Measurements from ENCODE around the gene ROR2. TPM values are rescaled to one million over a fixed set of nuclear protein-coding genes. Genes with fewer than 3 reads are reported as not detected.

ROR2 gene
- total and polyA plus RNA-seq, 2 of the 8 experiments (the other 6 are each of a cell fraction or from before 2014, with no cell fraction given): 2.7 to 4.3 TPM

GRCh38 chr9:91768507-91768906, 181.5 kb downstream of the ROR2 start:
- no peak overlapping the region for H2AK5ac ChIP-seq (ENCODE audit: low read depth, low read length)
- no peak overlapping the region for H3K4ac ChIP-seq (replicated peaks; ENCODE audit: insufficient read length, low read depth, low read length)
- no peaks in the 10 kb centered on the region for H3K36me3 ChIP-seq (ENCODE audit: control insufficient read depth in 2 of 4, insufficient read depth in 4 of 4, low read length in 3 of 4)
- no peaks in the 10 kb centered on the region for H3K27me3 ChIP-seq (replicated peaks in 1 of 4; ENCODE audit: control insufficient read depth in 3 of 4, extremely low read depth in 1 of 4, insufficient read depth in 3 of 4, low read length in 3 of 4)
- H2BK12ac ChIP-seq (ENCODE audit: low read depth, low read length): no peak overlapping the region
- H3K79me1 ChIP-seq (ENCODE audit: low read depth, low read length): no peaks in the 10 kb centered on the region
- no peak overlapping the region for H3K56ac ChIP-seq (replicated peaks; ENCODE audit: insufficient read length, low read depth, low read length)
- 0 out of 4 replicates have a peak, but pooled peaks cover 0 to 4% of the 10 kb centered on the region in 2 experiments for H3K9me3 ChIP-seq (ENCODE audit: insufficient read depth in 2 of 2, low read depth in 1 of 2, low read length in 1 of 2)
- H3K9ac ChIP-seq (replicated peaks in 1 of 4; ENCODE audit: extremely low read depth in 1 of 4, low read depth in 3 of 4, low read length in 3 of 4): no peak overlapping the region
- H4K20me1 ChIP-seq (replicated peaks in 1 of 2; ENCODE audit: control insufficient read depth in 1 of 2, insufficient read depth in 2 of 2, low read length in 2 of 2): no peaks in the 10 kb centered on the region
- H2AFZ ChIP-seq (ENCODE audit: low read length): no peak overlapping the region
- H2BK120ac ChIP-seq (replicated peaks; ENCODE audit: low read depth, low read length): no peak overlapping the region
- H4K5ac ChIP-seq (ENCODE audit: insufficient read length, low read depth, low read length): no peak overlapping the region
- H3K27ac ChIP-seq (ENCODE audit: low read depth, low read length): no peak overlapping the region
- H3K4me2 ChIP-seq (ENCODE audit: insufficient read depth in 1 of 2, low read depth in 2 of 2, low read length in 2 of 2): no peak overlapping the region
- ChIA-PET CTCF (ENCODE audit: partially characterized antibody) (interaction anchor here (1.0 to 4.1 kb wide), 4 partner anchors 10 to 182 kb away, joined by 4 to 32 read pairs (median 6); partner anchors contain the start of gene ROR2), POLR2A (ENCODE audit: partially characterized antibody) (no interaction called here)
- 0 out of 7 replicates have a peak, but pooled peaks cover 0 to under 1% (median 0%) of the 10 kb centered on the region in 4 experiments for H3K4me1 ChIP-seq (replicated peaks in 1 of 4; ENCODE audit: control insufficient read depth in 3 of 4, insufficient read depth in 4 of 4, low read length in 3 of 4)
- no peak overlapping the region for H2BK20ac ChIP-seq (ENCODE audit: low read length)
- FAIRE-seq (no peak), DNase-seq (ENCODE audit: low read depth in 1 of 2, low spot score in 2 of 2) (no peak)
- H3K79me2 ChIP-seq (ENCODE audit: control insufficient read depth in 1 of 2, insufficient read depth in 2 of 2, low read length in 2 of 2): no peaks in the 10 kb centered on the region
- no peaks in the 10 kb centered on the region for H3K23me2 ChIP-seq (ENCODE audit: low read depth, low read length)
- H3K4me3 ChIP-seq (ENCODE audit: extremely low read depth in 1 of 4, insufficient read depth in 2 of 4, low read depth in 3 of 4, low read length in 4 of 4): no peak overlapping the region
- H4K91ac ChIP-seq (replicated peaks; ENCODE audit: insufficient read length, low read length): no peak overlapping the region
- H2BK5ac ChIP-seq (ENCODE audit: low read depth, low read length): no peak overlapping the region
- no peak overlapping the region for H3K18ac ChIP-seq (ENCODE audit: extremely low read depth, low read length)
- no peak overlapping the region for H2BK15ac ChIP-seq (ENCODE audit: low read length)
- 86% methylated on average over 14 of the region's 15 CpGs; no CpG with 5 or more reads in 1 of the 2 experiments for WGBS, 2 experiments (ENCODE audit: extremely low coverage in 1 of 2, insufficient coverage in 1 of 2, insufficient read length in 1 of 2, insufficient replicate concordance in 2 of 2, low coverage in 1 of 2, low lambda C conversion rate in 2 of 2, missing lambda C conversion rate in 1 of 2)
- no peak overlapping the region for H3K23ac ChIP-seq (ENCODE audit: insufficient read length)
- H3K14ac ChIP-seq (ENCODE audit: insufficient read length): no peak overlapping the region
- H4K8ac ChIP-seq (ENCODE audit: extremely low read depth, insufficient read depth, low read length): no peak overlapping the region
- TF ChIP-seq CBX8 (IDR thresholded peaks at IDR 0.05; ENCODE audit: borderline replicate concordance, low read depth, low read length): no peak
- no peak for TF ChIP-seq CEBPB (IDR thresholded peaks at IDR 0.05; ENCODE audit: low read depth, low read length)
- no peak for TF ChIP-seq RNF2 (IDR thresholded peaks at IDR 0.05; ENCODE audit: borderline replicate concordance, low read depth, low read length, missing control alignments, poor library complexity, severe bottlenecking)
- no peak for TF ChIP-seq POLR2A (IDR thresholded peaks at IDR 0.05; ENCODE audit: control extremely low read depth in 1 of 2, low read depth in 2 of 2, low read length in 2 of 2)
- TF ChIP-seq SP1 (IDR thresholded peaks at IDR 0.05; ENCODE audit: low read depth, low read length): no peak
- TF ChIP-seq TEAD4 (IDR thresholded peaks at IDR 0.05; ENCODE audit: low read depth, low read length): no peak
- TF ChIP-seq POLR2AphosphoS5 (IDR thresholded peaks at IDR 0.05; ENCODE audit: low read depth, low read length): no peak
- TF ChIP-seq ATF3 (IDR thresholded peaks at IDR 0.05; ENCODE audit: insufficient read depth, low read depth, low read length): no peak

Data from H1 (cell line).